H9 (cell line): Measurements from ENCODE around the gene SRPX2. TPM values are rescaled to one million over a fixed set of nuclear protein-coding genes. Genes with fewer than 3 reads are reported as not detected.
A peak's percentile ranks its signal among the peaks of the same experiment; 100 is the strongest.

Source experiments
- DNase-seq: peaks from one replicate; pipeline ENCODE4 v3.0.0-alpha.2; 2017
- H2AFZ ChIP-seq: one replicate; pipeline ENCODE4 v1.6.1; 2013; ENCODE audit warnings: mild to moderate bottlenecking, low read length, control low read depth, moderate library complexity
- H2AK5ac ChIP-seq: 2 replicates; pipeline ENCODE4 v1.6.1; 2013; ENCODE audit warnings: low read length, control low read depth, mixed read lengths; ENCODE audit not compliant: insufficient read length
- H2BK120ac ChIP-seq: one replicate; pipeline ENCODE4 v1.6.1; 2013; ENCODE audit warnings: low read depth, mild to moderate bottlenecking, low read length, control low read depth, inconsistent platforms; ENCODE audit not compliant: poor library complexity, severe bottlenecking
- H2BK12ac ChIP-seq: 2 replicates; pipeline ENCODE4 v1.6.1; 2013; ENCODE audit warnings: low read length, control low read depth, mixed read lengths, low read depth; ENCODE audit not compliant: insufficient read length
- H2BK15ac ChIP-seq: 2 replicates; pipeline ENCODE4 v1.6.1; 2013; ENCODE audit warnings: low read depth, low read length, control low read depth
- H2BK20ac ChIP-seq: one replicate; pipeline ENCODE4 v1.6.1; 2013; ENCODE audit warnings: low read depth, mild to moderate bottlenecking, low read length, control low read depth, inconsistent platforms; ENCODE audit not compliant: poor library complexity, severe bottlenecking
- H2BK5ac ChIP-seq: 2 replicates; pipeline ENCODE4 v1.6.1; 2013; ENCODE audit warnings: low read length, control low read depth, mixed read lengths; ENCODE audit not compliant: insufficient read length
- H3K14ac ChIP-seq: 2 replicates; pipeline ENCODE4 v1.6.1; 2013; ENCODE audit warnings: low read length, control low read depth; ENCODE audit not compliant: insufficient read depth
- H3K18ac ChIP-seq: 2 replicates; pipeline ENCODE4 v1.6.1; 2013; ENCODE audit warnings: low read depth, mild to moderate bottlenecking, mixed read lengths, low read length, control low read depth; ENCODE audit not compliant: insufficient read length
- H3K23ac ChIP-seq: 2 replicates; pipeline ENCODE4 v1.6.1; 2013; ENCODE audit warnings: low read length, control low read depth, mixed read lengths, low read depth; ENCODE audit not compliant: insufficient read length
- H3K23me2 ChIP-seq: 2 replicates; pipeline ENCODE4 v1.6.1; 2013; ENCODE audit warnings: low read depth, mild to moderate bottlenecking, mixed read lengths, low read length, control low read depth; ENCODE audit not compliant: insufficient read length, poor library complexity, severe bottlenecking
- H3K27ac ChIP-seq: 2 replicates; pipeline ENCODE4 v1.5.1; 2013; ENCODE audit warnings: low read length, control low read depth, mixed read lengths, low read depth; ENCODE audit not compliant: insufficient read length
- H3K27me3 ChIP-seq: 2 replicates; pipeline ENCODE4 v1.6.1; 2013; ENCODE audit warnings: low read length, control low read depth, inconsistent platforms; ENCODE audit not compliant: insufficient read depth
- H3K4ac ChIP-seq: 2 replicates; pipeline ENCODE4 v1.6.1; 2013; ENCODE audit warnings: low read depth, mild to moderate bottlenecking, control low read depth, inconsistent platforms, low read length, moderate library complexity
- H3K4me1 ChIP-seq: 2 replicates; pipeline ENCODE4 v1.6.1; 2013; ENCODE audit warnings: low read length, control low read depth, inconsistent platforms; ENCODE audit not compliant: insufficient read depth
- H3K4me2 ChIP-seq: 2 replicates; pipeline ENCODE4 v1.6.1; 2013; ENCODE audit warnings: low read length, control low read depth, mixed read lengths; ENCODE audit not compliant: insufficient read length, insufficient read depth
- H3K56ac ChIP-seq: 2 replicates; pipeline ENCODE4 v1.6.1; 2013; ENCODE audit warnings: low read depth, mild to moderate bottlenecking, mixed read lengths, low read length, control low read depth; ENCODE audit not compliant: insufficient read length
- H3K79me1 ChIP-seq: 2 replicates; pipeline ENCODE4 v1.6.1; 2013; ENCODE audit warnings: low read depth, mild to moderate bottlenecking, moderate library complexity, low read length, control low read depth, inconsistent platforms; ENCODE audit not compliant: insufficient read depth, poor library complexity, severe bottlenecking
- H3K79me2 ChIP-seq: 2 replicates; pipeline ENCODE4 v1.6.1; 2013; ENCODE audit warnings: low read length, control low read depth, inconsistent platforms; ENCODE audit not compliant: insufficient read depth
- H3K9ac ChIP-seq: 2 replicates; pipeline ENCODE4 v1.6.1; 2013; ENCODE audit warnings: low read length, control low read depth, mixed read lengths; ENCODE audit not compliant: insufficient read length; ENCODE audit errors: extremely low read depth
- H3K9me3 ChIP-seq: one replicate; pipeline ENCODE4 v1.6.1; 2013; ENCODE audit warnings: low read depth, low read length, inconsistent platforms; ENCODE audit not compliant: control insufficient read depth
- H3T11ph ChIP-seq: one replicate; pipeline ENCODE4 v1.6.1; 2013; ENCODE audit warnings: mild to moderate bottlenecking, low read length, control low read depth, inconsistent platforms
- H4K20me1 ChIP-seq: one replicate; pipeline ENCODE4 v1.6.1; 2013; ENCODE audit not compliant: control insufficient read depth, insufficient read length, insufficient read depth
- H4K5ac ChIP-seq: 2 replicates; pipeline ENCODE4 v1.6.1; 2013; ENCODE audit warnings: low read depth, mild to moderate bottlenecking, mixed read lengths, low read length, control low read depth; ENCODE audit not compliant: insufficient read length
- H4K8ac ChIP-seq: replicated peaks from 2 replicates; pipeline ENCODE4 v1.6.1; 2013; ENCODE audit warnings: low read length, control low read depth, mixed read lengths, low read depth; ENCODE audit not compliant: insufficient read length
- H4K91ac ChIP-seq: 2 replicates; pipeline ENCODE4 v1.6.1; 2013; ENCODE audit warnings: low read depth, mild to moderate bottlenecking, moderate library complexity, mixed read lengths, low read length, control low read depth; ENCODE audit not compliant: insufficient read length
- H3K27ac Mint-ChIP-seq, 3 experiments: 2 replicates in 2 of 3; 3 replicates in 1 of 3; pipeline ENCODE4 v1.8.0; 2020 to 2021; ENCODE audit warnings: mixed read lengths in 3 of 3, mild to moderate bottlenecking in 1 of 3, moderate library complexity in 1 of 3
- H3K27me3 Mint-ChIP-seq: 2 replicates; pipeline ENCODE4 v1.8.0; 2021; ENCODE audit warnings: low read depth, mild to moderate bottlenecking, moderate library complexity, mixed read lengths
- H3K36me3 Mint-ChIP-seq, 3 experiments: 2 replicates in 2 of 3; 3 replicates in 1 of 3; pipeline ENCODE4 v1.8.0; 2020 to 2021; ENCODE audit warnings: low read depth in 3 of 3, mixed read lengths in 3 of 3; ENCODE audit not compliant: insufficient read depth in 1 of 3
- H3K4me1 Mint-ChIP-seq, 2 experiments: 2 replicates each; pipeline ENCODE4 v1.8.0; 2020; ENCODE audit warnings: mixed read lengths in 2 of 2
- H3K4me3 Mint-ChIP-seq, 2 experiments: 2 replicates in 1 of 2; 3 replicates in 1 of 2; pipeline ENCODE4 v1.8.0; 2020 to 2021; ENCODE audit warnings: mild to moderate bottlenecking in 2 of 2, mixed read lengths in 2 of 2, moderate library complexity in 1 of 2
- H3K9me3 Mint-ChIP-seq, 2 experiments: 2 replicates in 1 of 2; 3 replicates in 1 of 2; pipeline ENCODE4 v1.8.0; 2020; ENCODE audit warnings: mild to moderate bottlenecking in 2 of 2, mixed read lengths in 2 of 2, moderate library complexity in 1 of 2
- WGBS: extraction: QIAGEN DNeasy Blood & Tissue Kit; methylation state at CpG from one replicate; pipeline ENCODE4 v1.1.7; 2013; ENCODE audit warnings: missing lambda C conversion rate, low lambda C conversion rate, mixed read lengths; ENCODE audit not compliant: insufficient read length; ENCODE audit errors: extremely low coverage; 5-methylcytosine and 5-hydroxymethylcytosine counted together
- total RNA-seq: library from RNA; stranded (reverse); gene quantifications from 2 replicates; pipeline ENCODE4 v1.2.1, GENCODE V29; 2021
- TF ChIP-seq, protein P1 (sequence below): fragments of 200-600 bp; sonication (generic); conservative IDR thresholded peaks from 3 replicates; pipeline ENCODE4 v1.8.0; 2021; ENCODE audit warnings: antibody characterized with exemption, mild to moderate bottlenecking

The SRPX2 gene
- total RNA-seq, 1 experiment from 2014 or later = not detected

DNA sequence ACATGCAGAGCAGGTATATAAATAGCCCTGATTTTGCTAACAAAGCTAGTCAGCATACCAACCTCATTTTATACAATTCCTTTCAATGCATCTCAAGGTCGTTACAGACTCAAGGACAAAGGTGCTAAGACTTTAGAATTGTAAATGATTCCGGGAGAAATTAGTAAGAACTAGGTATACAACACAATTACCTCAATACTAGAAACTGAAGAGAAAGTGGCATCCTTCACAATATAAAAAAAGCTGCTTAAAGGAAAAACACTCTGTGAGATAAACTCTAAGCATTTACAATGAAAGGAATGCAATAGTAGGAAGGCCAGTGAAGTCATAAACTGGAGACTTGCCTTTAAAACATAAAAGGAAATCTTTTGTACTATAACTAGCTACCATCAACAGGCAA is 47.4 kb upstream of the SRPX2 start:
- no peak overlapping the region for H3K14ac ChIP-seq
- H3K23ac ChIP-seq = no peak overlapping the region
- no peak overlapping the region for H2BK12ac ChIP-seq
- no peak overlapping the region for H4K5ac ChIP-seq
- H2AK5ac ChIP-seq = no peak overlapping the region
- H3K4me1 Mint-ChIP-seq = peaks cover 32 to 55% of the 10 kb centered on the region in 2 experiments
- H4K8ac ChIP-seq = no peak overlapping the region
- DNase-seq = no peak
- H3K27me3 Mint-ChIP-seq = no peaks in the 10 kb centered on the region
- no peaks in the 10 kb centered on the region for H3K27me3 ChIP-seq
- WGBS = no CpG with 5 or more reads among the region's 2 CpGs
- H3K27ac ChIP-seq = no peak overlapping the region
- no peak overlapping the region for H2BK20ac ChIP-seq
- no peak overlapping the region for H2BK5ac ChIP-seq
- H3K4me1 ChIP-seq = peaks cover 10% of the 10 kb centered on the region; the same call in 1 of the 2 replicates
- H3K9me3 ChIP-seq = no peaks in the 10 kb centered on the region
- H3K27ac Mint-ChIP-seq = peak overlapping the region in 2 of 3 experiments; percentile 15 to 84; a peak in 2 of 7 replicates
- TF ChIP-seq, protein P1, sequence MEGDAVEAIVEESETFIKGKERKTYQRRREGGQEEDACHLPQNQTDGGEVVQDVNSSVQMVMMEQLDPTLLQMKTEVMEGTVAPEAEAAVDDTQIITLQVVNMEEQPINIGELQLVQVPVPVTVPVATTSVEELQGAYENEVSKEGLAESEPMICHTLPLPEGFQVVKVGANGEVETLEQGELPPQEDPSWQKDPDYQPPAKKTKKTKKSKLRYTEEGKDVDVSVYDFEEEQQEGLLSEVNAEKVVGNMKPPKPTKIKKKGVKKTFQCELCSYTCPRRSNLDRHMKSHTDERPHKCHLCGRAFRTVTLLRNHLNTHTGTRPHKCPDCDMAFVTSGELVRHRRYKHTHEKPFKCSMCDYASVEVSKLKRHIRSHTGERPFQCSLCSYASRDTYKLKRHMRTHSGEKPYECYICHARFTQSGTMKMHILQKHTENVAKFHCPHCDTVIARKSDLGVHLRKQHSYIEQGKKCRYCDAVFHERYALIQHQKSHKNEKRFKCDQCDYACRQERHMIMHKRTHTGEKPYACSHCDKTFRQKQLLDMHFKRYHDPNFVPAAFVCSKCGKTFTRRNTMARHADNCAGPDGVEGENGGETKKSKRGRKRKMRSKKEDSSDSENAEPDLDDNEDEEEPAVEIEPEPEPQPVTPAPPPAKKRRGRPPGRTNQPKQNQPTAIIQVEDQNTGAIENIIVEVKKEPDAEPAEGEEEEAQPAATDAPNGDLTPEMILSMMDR = no peak
- H3T11ph ChIP-seq = no peak overlapping the region
- H3K4me3 Mint-ChIP-seq = no peak overlapping the region
- no peak overlapping the region for H4K91ac ChIP-seq
- no peak overlapping the region for H2BK120ac ChIP-seq
- H3K23me2 ChIP-seq = no peaks in the 10 kb centered on the region
- H3K56ac ChIP-seq = no peak overlapping the region
- H3K9ac ChIP-seq = no peak overlapping the region
- no peaks in the 10 kb centered on the region for H4K20me1 ChIP-seq
- H3K36me3 Mint-ChIP-seq = no peaks in the 10 kb centered on the region; a peak in 1 of 7 replicates
- no peak overlapping the region for H2AFZ ChIP-seq
- H3K79me2 ChIP-seq = no peaks in the 10 kb centered on the region
- no peak overlapping the region for H3K4me2 ChIP-seq
- no peak overlapping the region for H2BK15ac ChIP-seq
- H3K9me3 Mint-ChIP-seq = peaks cover 0 to 67% of the 10 kb centered on the region in 2 experiments; a peak in 2 of 5 replicates
- H3K18ac ChIP-seq = no peak overlapping the region
- no peaks in the 10 kb centered on the region for H3K79me1 ChIP-seq
- H3K4ac ChIP-seq = no peak overlapping the region
